ENCODE measurements around the gene TMEM86B.

GRCh38 chr19:55277494-55277893, 48.9 kb upstream of the TMEM86B start:
- TF ChIP-seq, protein P1, sequence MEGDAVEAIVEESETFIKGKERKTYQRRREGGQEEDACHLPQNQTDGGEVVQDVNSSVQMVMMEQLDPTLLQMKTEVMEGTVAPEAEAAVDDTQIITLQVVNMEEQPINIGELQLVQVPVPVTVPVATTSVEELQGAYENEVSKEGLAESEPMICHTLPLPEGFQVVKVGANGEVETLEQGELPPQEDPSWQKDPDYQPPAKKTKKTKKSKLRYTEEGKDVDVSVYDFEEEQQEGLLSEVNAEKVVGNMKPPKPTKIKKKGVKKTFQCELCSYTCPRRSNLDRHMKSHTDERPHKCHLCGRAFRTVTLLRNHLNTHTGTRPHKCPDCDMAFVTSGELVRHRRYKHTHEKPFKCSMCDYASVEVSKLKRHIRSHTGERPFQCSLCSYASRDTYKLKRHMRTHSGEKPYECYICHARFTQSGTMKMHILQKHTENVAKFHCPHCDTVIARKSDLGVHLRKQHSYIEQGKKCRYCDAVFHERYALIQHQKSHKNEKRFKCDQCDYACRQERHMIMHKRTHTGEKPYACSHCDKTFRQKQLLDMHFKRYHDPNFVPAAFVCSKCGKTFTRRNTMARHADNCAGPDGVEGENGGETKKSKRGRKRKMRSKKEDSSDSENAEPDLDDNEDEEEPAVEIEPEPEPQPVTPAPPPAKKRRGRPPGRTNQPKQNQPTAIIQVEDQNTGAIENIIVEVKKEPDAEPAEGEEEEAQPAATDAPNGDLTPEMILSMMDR (IDR thresholded peaks at IDR 0.05; ENCODE audit: low read length): no peak
- no peak for TF ChIP-seq EZH2 (IDR thresholded peaks at IDR 0.05; ENCODE audit: borderline replicate concordance, low read length)
